GM18951 (cell line): ENCODE measurements around the gene YY1.
"Not testable (repeated sequence)": the region's sequence is repeated elsewhere in the genome, so short reads cannot be mapped to it uniquely, and the experiment has no call there.

Experiments used
- POLR2A ChIP-seq: IDR thresholded peaks from 4 replicates; pipeline ENCODE4 v1.6.1; 2011; ENCODE audit warnings: mild to moderate bottlenecking; ENCODE audit not compliant: insufficient read length, insufficient read depth; ENCODE audit errors: extremely low read depth
- in situ Hi-C: fragments of 300-500 bp; cut with MboI; formaldehyde crosslinking; loops from one replicate; pipeline ENCODE4 v1.12.0; 2022; ENCODE audit warnings: low sequenced_read_pairs, mixed read lengths, inconsistent platforms; ENCODE audit not compliant: unreplicated experiment

The YY1 gene

DNA sequence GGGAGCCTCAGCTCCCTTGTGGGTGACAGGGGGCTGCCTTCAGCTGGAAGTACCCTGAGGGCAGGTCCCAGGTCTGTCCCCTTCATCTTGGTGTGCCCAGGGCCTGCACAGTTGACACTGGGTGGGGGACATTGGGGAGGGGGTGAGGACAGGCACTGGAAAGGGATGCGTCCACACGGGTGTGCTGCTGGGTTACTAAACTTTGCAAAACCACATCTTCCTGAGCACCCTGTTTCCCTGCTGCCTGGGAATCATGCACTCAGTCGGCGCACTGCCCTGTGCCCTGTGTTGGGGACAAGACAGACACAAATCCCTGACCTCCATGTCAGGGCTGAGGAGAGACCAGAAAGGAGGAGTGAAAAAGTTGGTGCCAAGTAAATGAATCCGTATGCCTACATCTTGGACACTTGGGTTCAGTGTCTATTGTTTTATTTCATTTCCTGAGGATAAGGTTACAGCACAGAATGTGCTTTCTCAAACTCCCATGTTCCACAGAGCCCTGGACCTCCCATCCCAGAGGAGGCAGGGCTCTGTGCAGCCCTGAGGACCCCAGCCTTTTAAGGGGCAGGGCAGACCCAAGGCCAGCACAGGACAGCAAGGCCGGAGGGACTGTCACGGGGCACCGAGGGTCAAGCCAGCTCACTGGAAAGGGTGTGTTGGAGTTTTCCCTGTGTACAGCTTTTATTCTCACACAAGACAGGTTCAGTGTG is 70.2 kb downstream of the YY1 start:
- in situ Hi-C loops = no loop called here
- TF ChIP-seq POLR2A = no peak

GRCh38 chr14:100312110-100312876 is 73.3 kb downstream of the YY1 start:
- in situ Hi-C loops = not testable (repeated sequence)

DNA sequence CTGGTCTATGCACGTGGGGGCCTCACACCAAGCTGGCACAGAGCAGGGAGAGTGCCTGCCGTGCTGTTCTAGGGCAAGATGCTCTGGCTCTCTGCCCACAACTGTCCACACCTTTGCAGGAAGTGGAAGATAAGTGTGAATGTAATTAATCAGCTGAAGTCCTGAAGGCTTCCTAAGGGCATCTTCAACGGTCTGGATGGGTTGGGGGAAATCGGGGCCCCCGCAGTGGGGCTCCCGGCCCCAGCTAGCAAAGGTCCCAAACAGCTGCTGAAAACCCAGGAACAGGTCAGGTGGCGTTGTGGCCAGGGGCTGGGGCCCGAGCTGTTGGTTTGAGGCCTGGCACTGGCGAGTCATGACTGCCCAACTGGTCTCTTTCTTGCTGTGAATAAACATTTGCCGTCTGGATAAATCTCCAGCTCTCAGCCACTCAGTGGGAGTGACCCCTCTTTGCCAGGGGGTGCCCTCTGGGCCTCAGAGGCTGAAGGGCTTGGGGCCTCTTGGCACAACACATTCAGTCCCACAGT is 74.0 kb downstream of the YY1 start:
- TF ChIP-seq POLR2A = no peak
- in situ Hi-C loops = no loop called here

GRCh38 chr14:100313464-100314230 is 74.7 kb downstream of the YY1 start:
- in situ Hi-C loops = no loop called here
- TF ChIP-seq POLR2A = no peak

DNA sequence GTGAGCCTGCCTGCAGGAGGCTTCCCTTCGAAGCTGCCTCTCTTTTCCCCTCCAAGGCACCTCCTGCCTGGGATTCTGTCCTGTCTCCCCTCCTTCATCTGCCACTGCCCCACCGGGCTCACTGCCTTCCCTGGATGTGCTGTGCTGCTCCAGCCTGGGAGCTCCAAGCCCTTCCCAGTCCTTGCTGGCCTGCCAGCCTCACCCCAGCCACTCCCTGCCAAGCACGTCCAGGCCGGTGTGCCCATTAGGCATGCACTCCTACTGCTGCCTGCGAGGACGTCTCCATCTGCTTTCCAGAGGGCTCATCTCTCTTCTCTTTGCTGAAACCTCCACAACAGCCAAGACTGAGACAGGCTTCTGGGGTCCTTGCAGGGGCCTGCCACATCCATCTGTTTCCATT is 75.8 kb downstream of the YY1 start:
- no peak for TF ChIP-seq POLR2A
- in situ Hi-C loops = no loop called here

- in situ Hi-C loops = no loop called here
- TF ChIP-seq POLR2A = no peak
Observed at GRCh38 chr14:100317389-100317788, 78.4 kb downstream of the YY1 start.

GRCh38 chr14:100317912-100318808 is 79.2 kb downstream of the YY1 start:
- in situ Hi-C loops = no loop called here
- peak; percentile 34 for TF ChIP-seq POLR2A

DNA sequence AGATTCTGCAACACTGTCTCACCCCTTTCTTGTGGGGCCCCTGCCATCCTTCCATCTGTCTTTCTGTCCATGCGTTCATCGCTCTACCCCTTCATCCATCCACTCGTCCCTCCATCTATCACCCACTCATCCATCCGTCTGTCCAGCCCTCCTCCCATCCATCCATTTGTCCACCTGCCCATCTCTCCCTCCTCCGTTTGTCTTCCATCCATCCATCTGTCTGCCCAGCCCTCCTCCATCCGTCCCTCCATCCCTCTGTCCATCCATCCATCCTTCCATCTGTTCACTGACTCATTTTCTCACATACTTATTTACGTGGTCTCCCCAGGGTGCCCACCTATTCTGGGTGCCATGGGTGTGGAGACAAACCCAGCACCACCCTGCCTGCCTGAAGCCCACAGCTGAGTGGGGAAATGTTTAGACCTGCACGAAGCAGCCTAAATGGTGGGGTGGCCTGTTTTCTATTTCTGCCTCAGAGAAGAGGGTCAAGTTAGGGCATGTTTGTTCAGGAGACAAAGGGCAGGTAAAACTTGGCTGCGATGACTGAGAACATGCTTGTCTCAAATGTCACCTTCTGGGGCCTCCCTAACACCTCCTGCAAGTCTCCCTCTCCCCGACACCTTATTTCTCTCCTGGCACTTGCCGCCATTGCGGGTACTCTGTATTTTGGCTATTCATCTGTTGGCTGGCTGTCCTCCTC is 81.4 kb downstream of the YY1 start:
- no peak for TF ChIP-seq POLR2A
- in situ Hi-C loops = no loop called here

DNA sequence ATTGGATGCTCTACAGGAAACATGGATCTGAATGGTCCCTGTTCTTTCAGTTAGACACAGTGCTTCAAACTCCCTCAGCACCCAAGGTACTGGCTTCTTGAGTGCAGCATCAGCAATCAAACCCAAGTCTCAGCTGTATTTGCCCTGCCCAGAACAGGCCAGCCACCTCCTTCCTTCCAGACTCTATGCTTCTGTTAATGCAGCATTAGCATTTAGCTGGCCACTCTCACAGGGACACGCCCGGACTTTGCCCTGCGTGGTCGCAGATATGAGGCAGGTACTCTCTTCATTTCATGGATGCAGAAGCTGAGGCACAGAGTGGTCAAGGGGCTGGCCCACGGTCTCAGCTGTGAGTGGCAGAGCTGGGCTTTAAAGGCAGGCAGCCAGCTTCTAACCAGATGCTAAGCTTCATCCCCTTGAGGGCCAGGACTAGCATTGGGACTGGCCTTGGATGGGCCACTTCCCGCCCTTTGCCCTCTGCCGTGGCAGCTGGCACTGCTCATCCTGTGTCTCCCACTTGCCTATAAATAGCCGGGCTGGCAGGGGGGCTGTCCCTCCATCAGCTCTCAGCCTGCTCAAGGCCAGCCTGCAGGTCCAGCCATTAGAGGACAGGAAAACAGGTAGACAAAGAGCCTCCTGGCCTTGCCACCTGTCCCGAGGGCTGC is 82.7 kb downstream of the YY1 start:
- in situ Hi-C loops = no loop called here
- no peak for TF ChIP-seq POLR2A

GRCh38 chr14:100322138-100322957 is 83.4 kb downstream of the YY1 start:
- TF ChIP-seq POLR2A = no peak
- in situ Hi-C loops = no loop called here
